Measurements from ENCODE around the gene FYN.
"Not testable (repeated sequence)": the region's sequence is repeated elsewhere in the genome, so short reads cannot be mapped to it uniquely, and the experiment has no call there.

The FYN gene

GRCh38 chr6:111849298-111849697 is 24.0 kb downstream of the FYN start:
- DNase-seq = no peak

- DNase-seq = no peak
These were observed 24.9 kb downstream of the FYN start for GRCh38 chr6:111848262-111848812.

- peak; percentile 55 to 59 for DNase-seq
These were observed 26.5 kb downstream of the FYN start for GRCh38 chr6:111846492-111847409.

- no peak for DNase-seq
These were observed 27.2 kb downstream of the FYN start for GRCh38 chr6:111846066-111846465.

GRCh38 chr6:111845441-111845871 is 27.8 kb downstream of the FYN start:
- no peak for DNase-seq

GRCh38 chr6:111844921-111845320 is 28.3 kb downstream of the FYN start:
- DNase-seq = no peak

GRCh38 chr6:111844376-111844775 is 28.9 kb downstream of the FYN start:
- no peak for DNase-seq

- peak; percentile 50 to 55 for DNase-seq
These were observed 29.7 kb downstream of the FYN start for GRCh38 chr6:111843347-111844147.

- no peak for DNase-seq
These were observed 30.4 kb downstream of the FYN start for GRCh38 chr6:111842891-111843290.

- DNase-seq = no peak
These were observed 30.9 kb downstream of the FYN start for GRCh38 chr6:111842271-111842822.

GRCh38 chr6:111841822-111842221 is 31.4 kb downstream of the FYN start:
- peak in 1 of 2 donors; percentile 40 for DNase-seq

- no peak for DNase-seq
These were observed 32.4 kb downstream of the FYN start for GRCh38 chr6:111840803-111841202.

- no peak for DNase-seq
These were observed 34.3 kb downstream of the FYN start for GRCh38 chr6:111838749-111839484.

GRCh38 chr6:111837641-111838500 is 35.4 kb downstream of the FYN start:
- DNase-seq = peak; percentile 43 to 48

- DNase-seq = no peak
These were observed 36.2 kb downstream of the FYN start for GRCh38 chr6:111837007-111837406.

GRCh38 chr6:111835807-111836206 is 37.4 kb downstream of the FYN start:
- no peak for DNase-seq

- DNase-seq = not testable (repeated sequence)
These were observed 37.9 kb downstream of the FYN start for GRCh38 chr6:111835398-111835797.

GRCh38 chr6:111834356-111834755 is 38.9 kb downstream of the FYN start:
- DNase-seq = no peak

- no peak for DNase-seq
These were observed 40.3 kb downstream of the FYN start for GRCh38 chr6:111832833-111833418.

- DNase-seq = no peak
These were observed 41.8 kb downstream of the FYN start for GRCh38 chr6:111831408-111831807.

GRCh38 chr6:111829998-111830397 is 43.3 kb downstream of the FYN start:
- no peak for DNase-seq
